Osteocyte (in vitro differentiated cells): Measurements from ENCODE around the gene HVCN1. TPM values are rescaled to one million over a fixed set of nuclear protein-coding genes. Genes with fewer than 3 reads are reported as not detected.
A peak's percentile ranks its signal among the peaks of the same experiment; 100 is the strongest.
"Not testable (repeated sequence)": the region's sequence is repeated elsewhere in the genome, so short reads cannot be mapped to it uniquely, and the experiment has no call there.

Source experiments
- DNase-seq: peaks from one replicate; pipeline ENCODE4 v3.0.0; 2021; ENCODE audit warnings: mixed read lengths; ENCODE audit not compliant: unreplicated experiment; ENCODE audit errors: extremely low spot score
- H3K27ac Mint-ChIP-seq: one replicate; pipeline ENCODE4 v1.8.0; 2021; ENCODE audit warnings: mild to moderate bottlenecking, mixed read lengths; ENCODE audit not compliant: unreplicated experiment
- H3K27me3 Mint-ChIP-seq: one replicate; pipeline ENCODE4 v1.8.0; 2021; ENCODE audit warnings: mixed read lengths; ENCODE audit not compliant: unreplicated experiment
- H3K36me3 Mint-ChIP-seq: one replicate; pipeline ENCODE4 v1.8.0; 2021; ENCODE audit warnings: mixed read lengths; ENCODE audit not compliant: unreplicated experiment
- H3K4me1 Mint-ChIP-seq: one replicate; pipeline ENCODE4 v1.8.0; 2021; ENCODE audit warnings: mixed read lengths; ENCODE audit not compliant: unreplicated experiment
- H3K4me3 Mint-ChIP-seq: one replicate; pipeline ENCODE4 v1.8.0; 2021; ENCODE audit warnings: mild to moderate bottlenecking, moderate library complexity, mixed read lengths; ENCODE audit not compliant: unreplicated experiment
- H3K9me3 Mint-ChIP-seq: one replicate; pipeline ENCODE4 v1.8.0; 2021; ENCODE audit warnings: mixed read lengths; ENCODE audit not compliant: unreplicated experiment
- long read RNA-seq: library from polyadenylated mRNA; unstranded; transcript quantifications from one replicate; pipeline ENCODE4 v2.0.0, GENCODE V29; 2021
- total RNA-seq: library from RNA; stranded (reverse); gene quantifications from 2 replicates; pipeline ENCODE4 v1.2.1, GENCODE V29; 2021
- TF ChIP-seq, protein P1 (sequence below): fragments of 200-600 bp; sonication (generic); IDR thresholded peaks from 2 replicates; pipeline ENCODE4 v1.5.0; 2021; ENCODE audit warnings: antibody characterized with exemption, mild to moderate bottlenecking, moderate library complexity

The HVCN1 gene
- 0.76 and 0.94 TPM in 2 replicates for total RNA-seq
- long read RNA-seq, partial matches to known transcripts = 0 of 2 reads
- long read RNA-seq, other reads (novel, unspliced or antisense) = 1 of 2 reads

DNA sequence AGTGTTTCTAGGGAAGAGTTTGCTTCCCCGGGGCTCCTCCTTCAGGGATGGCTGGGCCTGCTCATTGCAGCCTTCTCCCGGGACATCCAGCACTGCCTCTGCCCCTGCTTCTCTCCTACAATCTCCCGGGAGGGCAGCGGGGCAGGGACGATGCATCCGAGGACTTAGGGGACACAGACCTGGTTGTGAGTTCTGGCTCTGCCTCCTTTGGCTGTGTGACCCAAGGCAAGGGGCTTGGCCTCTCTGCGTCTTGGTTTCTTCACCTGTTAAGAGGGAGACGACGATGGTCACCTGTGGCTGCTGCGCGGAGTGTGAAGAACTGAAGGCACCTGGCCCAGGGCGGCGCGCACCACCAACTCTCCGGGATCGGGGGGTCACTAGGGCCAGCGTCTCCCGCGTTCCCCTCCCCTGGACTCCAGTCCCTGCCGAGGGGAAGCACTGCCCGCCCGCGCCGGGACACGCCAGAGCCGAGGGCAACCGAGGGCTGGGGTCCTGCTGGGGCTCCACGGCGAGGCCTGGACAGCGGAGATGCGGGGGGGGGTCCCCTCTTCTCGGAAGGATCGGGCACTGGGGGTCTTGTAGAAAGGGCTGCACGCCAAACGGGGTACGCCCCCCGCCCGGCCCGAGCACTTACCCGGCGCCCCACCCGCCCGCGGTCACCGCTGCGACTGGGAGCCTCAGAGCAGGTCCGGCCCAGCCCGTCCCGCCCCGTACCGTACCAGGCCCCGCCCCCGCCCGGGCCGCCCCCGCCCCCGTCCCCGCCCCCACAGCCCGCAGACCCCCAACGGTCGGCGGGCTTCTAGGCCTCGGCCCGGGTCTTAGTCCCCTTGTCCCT is at the start of gene HVCN1:
Gene HVCN1 (minus strand): TSS at position 670 of the 835 bp plus-strand sequence. CDS start 5,870 bp downstream, outside the sequence.
- Mint-ChIP-seq H3K9me3 (no peaks in the 10 kb centered on the region), H3K4me1 (peaks cover 12% of the 10 kb centered on the region), H3K27ac (peak within 1 kb of the TSS; percentile 10), H3K36me3 (no peaks in the 10 kb centered on the region), H3K4me3 (peak within 1 kb of the TSS; percentile 77), H3K27me3 (peaks cover 16% of the 10 kb centered on the region)
- TF ChIP-seq, protein P1, sequence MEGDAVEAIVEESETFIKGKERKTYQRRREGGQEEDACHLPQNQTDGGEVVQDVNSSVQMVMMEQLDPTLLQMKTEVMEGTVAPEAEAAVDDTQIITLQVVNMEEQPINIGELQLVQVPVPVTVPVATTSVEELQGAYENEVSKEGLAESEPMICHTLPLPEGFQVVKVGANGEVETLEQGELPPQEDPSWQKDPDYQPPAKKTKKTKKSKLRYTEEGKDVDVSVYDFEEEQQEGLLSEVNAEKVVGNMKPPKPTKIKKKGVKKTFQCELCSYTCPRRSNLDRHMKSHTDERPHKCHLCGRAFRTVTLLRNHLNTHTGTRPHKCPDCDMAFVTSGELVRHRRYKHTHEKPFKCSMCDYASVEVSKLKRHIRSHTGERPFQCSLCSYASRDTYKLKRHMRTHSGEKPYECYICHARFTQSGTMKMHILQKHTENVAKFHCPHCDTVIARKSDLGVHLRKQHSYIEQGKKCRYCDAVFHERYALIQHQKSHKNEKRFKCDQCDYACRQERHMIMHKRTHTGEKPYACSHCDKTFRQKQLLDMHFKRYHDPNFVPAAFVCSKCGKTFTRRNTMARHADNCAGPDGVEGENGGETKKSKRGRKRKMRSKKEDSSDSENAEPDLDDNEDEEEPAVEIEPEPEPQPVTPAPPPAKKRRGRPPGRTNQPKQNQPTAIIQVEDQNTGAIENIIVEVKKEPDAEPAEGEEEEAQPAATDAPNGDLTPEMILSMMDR = no peak
- no peak for DNase-seq

GRCh38 chr12:110737532-110737931 is 48.6 kb upstream of the HVCN1 start:
- Mint-ChIP-seq H3K9me3 (no peaks in the 10 kb centered on the region), H3K4me1 (peaks cover 60% of the 10 kb centered on the region), H3K4me3 (no peak overlapping the region), H3K27me3 (no peaks in the 10 kb centered on the region), H3K27ac (no peak overlapping the region), H3K36me3 (peaks cover 13% of the 10 kb centered on the region)
- no peak for DNase-seq
- TF ChIP-seq, protein P1 = no peak

DNA sequence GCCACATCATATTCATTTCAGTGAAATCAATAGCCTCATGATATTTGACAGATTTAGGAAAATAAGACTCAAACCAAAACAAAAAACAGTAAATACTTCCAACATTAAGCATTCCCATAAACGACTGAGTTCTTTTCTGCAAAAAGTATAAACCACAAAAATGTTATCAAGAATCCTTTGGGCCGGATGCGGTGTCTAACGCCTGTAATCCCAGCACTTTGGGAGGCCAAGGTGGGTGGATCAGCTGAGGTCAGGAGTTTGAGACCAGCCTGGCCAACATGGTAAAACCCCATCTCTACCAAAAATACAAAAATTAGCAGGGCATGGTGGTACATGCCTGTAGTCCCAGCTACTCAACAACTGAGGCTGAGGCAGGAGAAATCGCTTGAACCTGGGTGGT is 48.1 kb upstream of the HVCN1 start:
- H3K4me3 Mint-ChIP-seq, DNase-seq, H3K27me3 Mint-ChIP-seq, H3K9me3 Mint-ChIP-seq: not testable (repeated sequence)
- Mint-ChIP-seq H3K36me3 (peaks cover 13% of the 10 kb centered on the region), H3K4me1 (peaks cover 64% of the 10 kb centered on the region), H3K27ac (peak overlapping the region; percentile 10)

- Mint-ChIP-seq H3K9me3 (no peaks in the 10 kb centered on the region), H3K36me3 (peaks cover 31% of the 10 kb centered on the region), H3K4me3 (no peak overlapping the region), H3K4me1 (peaks cover 39% of the 10 kb centered on the region), H3K27me3 (no peaks in the 10 kb centered on the region), H3K27ac (peak overlapping the region; percentile 12)
- TF ChIP-seq, protein P1 = no peak
- DNase-seq = no peak
Observed at GRCh38 chr12:110733900-110734299, 45.0 kb upstream of the HVCN1 start.

DNA sequence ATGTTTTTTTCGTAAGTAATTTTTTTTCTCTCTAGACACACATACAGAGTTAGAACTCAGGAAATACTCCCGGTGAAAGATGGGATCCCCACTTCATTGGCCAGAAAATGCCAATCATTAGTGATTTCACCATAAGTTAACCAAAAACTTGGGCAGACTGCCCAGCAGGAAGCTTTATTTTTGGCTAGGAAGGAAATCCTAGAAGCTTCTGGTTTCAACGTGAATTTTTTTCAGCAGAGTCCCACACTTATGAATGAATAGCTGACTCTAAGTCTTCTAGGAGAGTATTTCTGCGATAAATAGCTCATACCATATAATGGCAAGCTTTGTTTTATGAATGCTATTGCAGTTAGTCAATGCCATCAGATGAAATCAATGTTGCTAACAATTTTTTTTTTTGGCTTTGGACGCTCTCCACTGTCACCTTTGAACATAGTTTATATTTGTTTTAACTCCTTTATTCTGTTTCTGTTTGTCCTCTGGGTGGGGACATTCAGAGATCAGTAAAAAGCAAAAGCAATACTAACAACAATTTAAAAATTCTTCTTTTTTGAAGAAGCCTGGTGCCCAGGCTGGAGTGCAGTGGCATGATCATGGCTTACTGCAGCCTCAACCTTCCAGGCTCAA is 44.3 kb upstream of the HVCN1 start:
- TF ChIP-seq, protein P1 = no peak
- DNase-seq = no peak
- Mint-ChIP-seq H3K4me3 (no peak overlapping the region), H3K36me3 (peaks cover 35% of the 10 kb centered on the region), H3K9me3 (no peaks in the 10 kb centered on the region), H3K27me3 (no peaks in the 10 kb centered on the region), H3K4me1 (peaks cover 32% of the 10 kb centered on the region), H3K27ac (peak overlapping the region; percentile 47)
